GM19035 (cell line): ENCODE data around the gene TEAD4.
"Not testable (repeated sequence)": the region's sequence is repeated elsewhere in the genome, so short reads cannot be mapped to it uniquely, and the experiment has no call there.

Experiments
- ATAC-seq: cut with Tn5 transposase; IDR thresholded peaks from one replicate; pipeline ENCODE4 v1.9.1; 2021; ENCODE audit not compliant: unreplicated experiment

The TEAD4 gene

GRCh38 chr12:3045989-3046388 is 86.8 kb downstream of the TEAD4 start:
- no peak for ATAC-seq

GRCh38 chr12:3046441-3047200 is 87.4 kb downstream of the TEAD4 start:
- no peak for ATAC-seq

GRCh38 chr12:3047961-3048360 is 88.8 kb downstream of the TEAD4 start:
- no peak for ATAC-seq

GRCh38 chr12:3048540-3048939 is 89.3 kb downstream of the TEAD4 start:
- no peak for ATAC-seq

GRCh38 chr12:3049176-3049575 is 90.0 kb downstream of the TEAD4 start:
- ATAC-seq: no peak

- ATAC-seq: no peak
Observed at GRCh38 chr12:3049611-3050249, 90.5 kb downstream of the TEAD4 start.

GRCh38 chr12:3054374-3054773 is 95.2 kb downstream of the TEAD4 start:
- no peak for ATAC-seq

- no peak for ATAC-seq
Observed at GRCh38 chr12:3055026-3055703, 96.0 kb downstream of the TEAD4 start.

- no peak for ATAC-seq
Observed at GRCh38 chr12:3055704-3056467, 96.7 kb downstream of the TEAD4 start.

- ATAC-seq: no peak
Observed at GRCh38 chr12:3061059-3061458, 101.9 kb downstream of the TEAD4 start.

- no peak for ATAC-seq
Observed at GRCh38 chr12:3061501-3062215, 102.5 kb downstream of the TEAD4 start.

- no peak for ATAC-seq
Observed at GRCh38 chr12:3065300-3065699, 106.1 kb downstream of the TEAD4 start.

- not testable (repeated sequence) for ATAC-seq
Observed at GRCh38 chr12:3065846-3066245, 106.6 kb downstream of the TEAD4 start.

GRCh38 chr12:3069714-3070113 is 110.5 kb downstream of the TEAD4 start:
- no peak for ATAC-seq

- ATAC-seq: no peak
Observed at GRCh38 chr12:3071107-3071506, 111.9 kb downstream of the TEAD4 start.

GRCh38 chr12:3071710-3072109 is 112.5 kb downstream of the TEAD4 start:
- ATAC-seq: no peak

- no peak for ATAC-seq
Observed at GRCh38 chr12:3073438-3074250, 114.4 kb downstream of the TEAD4 start.

- ATAC-seq: no peak
Observed at GRCh38 chr12:3075315-3075714, 116.1 kb downstream of the TEAD4 start.

- peak; percentile 70 for ATAC-seq
Observed at GRCh38 chr12:3076730-3077571, 117.8 kb downstream of the TEAD4 start, which contains the start of gene TSPAN9. TSS of gene TSPAN9 (plus strand) at chr12:3077379. CDS start at chr12:3201194, 123,815 bp downstream.
